Ureter (tissue), 1 donor: ENCODE results near the gene HOXD1. TPM values are rescaled to one million over a fixed set of nuclear protein-coding genes. Genes with fewer than 3 reads are reported as not detected.

ENCODE experiments used
- DNase-seq: peaks from one replicate; pipeline ENCODE4 v3.0.0-alpha.2; 2020; ENCODE audit warnings: low spot score
- total RNA-seq: library from RNA; stranded (reverse); gene quantifications from one replicate; pipeline ENCODE4 v1.2.4, GENCODE V29; 2023
- donor health status: DM: yes; HTN: yes; CAD: no.

Gene HOXD1
- 11.1 TPM for total RNA-seq

DNA sequence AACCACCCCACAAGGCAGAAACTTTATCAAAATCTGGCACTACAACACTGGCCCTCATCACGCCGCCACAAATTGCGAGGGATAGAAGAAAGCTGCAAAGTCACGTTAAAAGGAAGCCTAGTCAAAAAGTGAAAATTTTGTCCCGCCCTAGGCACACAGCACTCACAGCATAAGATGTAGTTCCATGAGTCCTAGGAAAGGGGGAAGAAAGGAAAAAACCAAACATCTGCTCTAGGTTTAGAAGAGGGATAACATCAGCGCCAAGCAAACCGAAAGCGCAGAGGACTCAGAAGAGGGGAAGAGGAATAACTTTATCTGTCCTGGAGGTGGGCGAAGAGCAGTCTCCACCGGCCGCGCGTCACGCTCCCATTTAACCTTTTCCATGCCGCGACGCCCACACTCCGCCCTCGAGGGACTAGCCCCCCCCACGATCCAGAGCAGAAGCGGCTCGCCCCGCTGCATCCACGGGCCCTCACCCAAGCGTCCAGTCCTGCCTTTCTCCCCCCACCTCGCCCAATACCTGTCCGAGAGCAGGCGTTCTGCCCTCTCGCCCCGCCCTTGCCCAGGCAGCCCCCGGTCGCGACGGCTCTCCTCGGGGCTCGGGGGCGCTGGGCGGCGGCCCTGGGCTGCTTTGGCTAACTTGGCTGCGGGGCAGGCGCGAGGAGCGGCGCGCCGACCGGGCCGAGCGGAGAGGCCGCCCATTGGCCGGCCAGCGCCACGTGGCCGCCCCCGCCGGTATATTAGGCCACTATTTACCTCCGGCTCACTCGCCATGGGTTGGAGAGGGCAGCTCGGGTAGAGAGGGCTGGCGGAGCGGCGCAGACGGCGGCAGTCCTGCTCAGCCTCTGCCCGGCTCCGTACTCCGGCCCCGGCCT is at the start of gene HOXD1:
Gene HOXD1 (plus strand): TSS at position 770 of the 875 bp plus-strand sequence. CDS start 134 bp downstream, outside the sequence.
- peak; percentile 76 for DNase-seq

DNA sequence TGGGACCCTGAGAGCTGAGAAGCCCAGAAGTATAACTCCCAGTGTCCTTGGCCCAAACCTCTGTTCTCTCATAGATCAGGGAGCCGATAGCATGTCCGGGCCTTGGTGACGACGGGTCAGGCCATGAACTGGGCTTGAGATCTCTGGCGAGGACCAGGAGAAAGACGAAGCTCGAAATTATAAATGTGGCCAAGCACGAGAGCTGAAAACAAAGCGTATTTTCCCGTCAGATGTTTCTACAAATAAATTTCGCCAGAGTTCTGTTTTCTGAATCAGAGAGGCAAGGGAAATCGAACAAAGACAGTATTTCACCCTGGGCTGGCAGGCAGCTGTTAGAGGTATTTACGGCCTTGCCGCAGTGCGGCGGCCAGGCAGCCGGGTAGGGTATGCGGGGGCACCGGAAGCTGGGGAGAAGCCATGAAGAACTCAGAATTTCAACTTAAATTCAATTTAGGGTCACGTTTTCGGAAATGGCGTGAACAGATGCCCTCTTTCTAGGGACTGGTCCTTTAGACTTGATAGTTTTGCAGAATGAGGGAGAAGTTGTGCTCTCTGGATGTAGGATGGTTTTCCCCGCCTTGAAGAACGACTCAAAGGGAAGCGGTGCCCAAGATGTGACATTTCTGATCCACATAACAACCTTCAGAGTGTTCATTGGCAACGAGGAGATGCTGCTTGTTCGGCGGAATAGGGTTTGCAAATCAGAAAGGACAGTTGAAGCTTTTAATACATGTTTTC is 49.4 kb upstream of the HOXD1 start:
- DNase-seq: peak; percentile 42

DNA sequence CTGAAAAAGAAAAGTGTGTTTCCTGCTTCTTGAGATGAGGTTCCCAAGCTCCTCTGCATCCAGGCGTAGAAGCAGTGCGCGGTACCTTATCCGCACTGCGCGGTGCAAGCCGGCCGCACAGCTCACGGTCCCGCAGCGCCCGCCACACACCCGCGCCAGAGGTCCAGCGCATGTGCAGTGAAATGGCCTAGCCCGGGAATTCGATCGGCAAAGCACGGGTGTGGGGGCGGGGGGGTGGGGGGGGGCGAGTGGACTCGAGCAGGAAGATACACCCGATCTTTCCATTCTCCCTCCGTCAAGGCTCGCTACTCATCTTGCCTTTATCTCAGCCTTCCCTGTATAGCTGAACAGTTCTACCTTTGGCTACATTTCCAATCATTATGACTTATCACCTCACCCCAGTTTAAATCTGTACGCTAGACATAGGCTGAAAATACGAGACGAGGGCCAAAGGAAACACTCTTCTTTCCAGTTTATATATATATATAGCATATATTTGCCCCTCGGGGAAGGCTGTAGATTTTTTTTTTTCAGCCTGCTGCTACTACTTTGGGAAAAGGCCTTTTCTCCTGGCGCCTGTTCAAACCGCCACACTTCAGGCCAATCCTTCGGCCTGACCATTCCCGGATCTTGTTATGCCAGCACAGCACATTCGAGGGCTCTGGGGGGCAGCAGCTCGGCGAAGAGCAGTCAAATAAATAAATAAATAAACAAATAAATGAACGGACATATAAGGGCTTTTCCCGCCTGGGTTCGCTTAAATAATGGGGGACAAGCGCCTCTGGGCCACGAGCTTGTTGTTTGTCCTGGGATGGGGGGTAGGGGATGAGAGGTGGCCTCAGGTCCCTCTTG is 48.6 kb upstream of the HOXD1 start:
- peak; percentile 50 for DNase-seq

DNA sequence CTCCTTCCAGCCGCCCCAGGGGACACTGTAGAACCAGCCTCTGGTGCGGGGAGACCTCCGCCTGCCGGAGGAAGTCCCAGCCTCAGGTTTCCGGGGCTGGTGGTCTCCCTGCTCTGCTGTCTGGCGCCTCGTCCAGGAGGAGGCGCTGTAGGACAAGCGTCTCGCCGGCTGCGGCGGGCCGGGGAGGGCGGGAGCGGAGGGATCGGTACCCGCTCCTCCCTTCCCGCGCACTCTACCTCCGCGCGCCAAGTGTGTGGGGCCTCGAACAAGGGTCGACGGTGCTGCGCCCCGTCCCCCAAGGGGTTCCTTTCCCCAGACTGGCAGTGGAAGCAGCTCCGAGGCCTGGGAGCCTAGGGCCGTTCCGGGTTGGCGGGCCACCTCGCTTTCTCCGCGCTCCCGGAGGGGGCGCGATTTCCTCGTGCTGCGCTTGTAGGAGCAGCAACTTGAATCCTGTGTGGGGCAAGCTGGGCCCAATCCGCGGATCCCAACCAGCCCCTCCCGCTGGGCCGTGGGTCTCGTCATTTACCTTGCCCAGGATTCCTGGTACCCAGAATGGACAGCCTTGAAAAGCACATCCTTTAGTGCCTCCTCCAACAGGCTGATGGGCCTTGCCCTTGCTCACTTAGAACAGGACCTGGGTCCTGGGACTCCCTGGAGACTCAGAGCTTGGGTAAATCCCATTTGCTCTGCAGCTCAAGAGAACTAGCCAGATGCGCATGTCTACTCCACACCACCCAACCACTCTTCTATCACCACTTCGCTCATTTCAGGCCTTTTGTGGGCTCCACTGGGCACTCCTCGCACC is 47.8 kb upstream of the HOXD1 start:
- peak; percentile 83 for DNase-seq

DNA sequence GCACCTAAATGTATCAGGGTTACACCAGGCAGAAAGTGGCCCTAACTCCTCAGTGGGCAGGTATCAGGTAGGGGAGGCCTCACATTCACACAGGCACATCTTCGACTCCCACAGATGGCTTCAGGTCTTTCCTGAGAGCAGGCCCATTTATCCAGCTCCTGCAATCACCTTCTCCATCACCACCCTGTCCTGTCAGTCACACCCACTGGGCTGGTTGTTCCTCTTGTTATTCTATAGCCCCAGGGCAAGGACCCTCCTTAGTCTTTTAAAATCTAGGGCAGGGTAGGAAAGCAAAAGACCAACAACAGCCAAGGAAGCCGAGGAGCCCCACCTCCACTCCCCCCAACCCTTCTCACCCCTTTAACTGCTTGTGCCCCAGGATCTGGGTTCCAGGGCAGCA is 46.2 kb upstream of the HOXD1 start:
- DNase-seq: no peak

DNA sequence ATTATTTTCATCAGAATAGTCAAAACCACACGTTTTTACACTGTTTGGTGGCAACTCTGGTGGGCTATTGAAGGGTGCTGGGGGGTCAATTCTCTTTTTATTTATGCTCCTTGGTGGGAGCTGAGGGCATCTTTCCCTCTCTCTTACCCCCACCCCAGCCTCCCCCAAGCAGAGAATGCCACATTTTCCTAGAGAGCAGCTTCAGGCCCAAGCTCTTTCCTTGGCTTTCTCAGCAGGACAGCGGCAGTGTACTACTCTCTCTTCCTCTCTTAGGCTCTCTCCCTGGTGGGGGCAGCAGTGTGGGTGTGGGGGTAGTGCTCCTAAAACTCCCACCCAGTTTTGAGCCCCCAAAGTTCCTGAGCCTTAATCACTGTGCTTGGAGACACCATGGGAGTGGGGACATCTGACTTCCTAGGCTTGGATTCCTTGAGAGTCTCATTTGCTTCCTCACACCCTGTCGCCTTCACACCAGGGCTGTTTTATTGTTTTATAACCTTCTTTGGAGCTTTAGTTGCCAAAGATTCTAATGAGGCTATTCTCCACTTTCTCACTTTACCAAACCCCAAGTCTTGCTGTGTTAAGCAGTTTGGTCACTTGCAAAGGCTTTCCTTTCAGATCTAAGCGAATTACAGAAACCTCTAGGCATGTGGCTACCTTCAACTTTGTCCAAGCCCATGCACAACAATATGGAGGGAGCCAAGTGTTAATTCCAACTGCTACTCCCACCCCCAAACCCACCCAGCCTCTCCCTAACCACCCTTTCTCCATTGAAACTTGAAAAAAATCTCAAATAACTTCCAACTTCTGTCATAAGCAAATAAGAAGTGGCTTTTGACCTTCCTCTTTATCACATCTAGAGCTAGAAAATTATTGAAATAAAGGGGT is 43.1 kb upstream of the HOXD1 start:
- no peak for DNase-seq

DNA sequence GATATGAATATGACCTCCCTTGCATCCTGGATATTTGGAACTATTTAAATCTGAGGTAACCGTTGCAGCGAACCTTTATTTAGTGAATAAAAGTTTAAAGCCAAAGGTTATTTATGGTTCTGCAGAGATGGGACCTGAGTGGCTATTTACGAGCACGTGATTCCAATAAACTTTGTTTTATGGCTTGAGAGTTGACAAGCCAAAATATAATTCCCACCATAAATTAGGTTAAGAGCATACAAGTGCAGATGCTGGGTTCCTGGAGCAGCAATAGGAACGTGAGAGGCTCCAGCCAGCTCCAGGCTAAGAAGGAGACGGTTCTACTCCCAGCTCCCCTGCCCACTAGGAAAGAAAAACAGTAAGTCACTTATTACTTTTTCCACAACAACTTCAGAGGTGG is 42.4 kb upstream of the HOXD1 start:
- DNase-seq: no peak

DNA sequence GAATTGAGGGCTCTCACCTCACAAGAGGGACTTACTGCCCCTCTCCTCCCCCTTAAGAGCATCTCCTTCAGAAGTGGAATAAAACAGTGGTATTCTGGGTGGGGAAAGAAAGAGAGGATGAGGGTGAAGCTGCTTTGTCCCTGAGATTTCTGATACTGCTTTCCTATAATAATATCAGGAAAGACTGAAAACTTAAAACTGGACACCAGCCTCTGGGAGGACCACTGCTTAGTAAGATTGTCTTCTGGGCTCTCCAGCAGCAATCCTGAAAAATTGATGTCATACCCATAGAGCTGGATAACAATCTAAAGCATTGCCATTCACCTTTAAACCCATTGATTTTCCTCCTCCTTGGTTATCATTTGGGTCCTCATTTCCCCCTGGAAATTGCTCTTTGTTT is 41.8 kb upstream of the HOXD1 start:
- DNase-seq: no peak

DNA sequence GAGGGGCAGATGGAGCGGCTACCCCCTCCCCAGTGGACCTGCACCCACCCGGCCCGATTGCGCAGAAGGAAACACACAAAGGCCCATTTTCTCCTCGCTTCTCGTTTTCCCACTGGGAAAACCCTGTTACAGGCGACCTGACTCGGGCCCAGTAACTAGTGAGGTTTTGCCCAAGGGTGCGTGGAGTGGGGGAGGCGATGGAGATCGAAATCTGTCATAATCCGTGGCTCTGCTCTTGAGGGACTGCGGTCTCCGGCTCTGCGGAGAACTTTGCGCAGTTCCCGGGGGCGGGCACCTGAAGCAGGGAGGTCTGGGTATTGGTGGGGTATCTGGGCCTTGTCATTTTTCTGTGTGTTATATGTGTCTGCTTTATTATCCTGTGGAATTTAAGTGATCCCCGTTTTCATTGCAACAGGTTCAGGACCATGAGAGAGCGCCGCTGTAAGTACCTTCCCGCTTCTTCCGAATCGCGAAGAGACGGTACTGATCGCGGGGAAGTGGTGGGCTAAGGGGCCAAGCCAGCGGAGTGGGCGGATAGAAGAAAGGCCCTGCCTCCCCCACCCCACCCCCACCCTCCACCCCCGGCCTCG is 41.2 kb upstream of the HOXD1 start:
- DNase-seq: no peak

DNA sequence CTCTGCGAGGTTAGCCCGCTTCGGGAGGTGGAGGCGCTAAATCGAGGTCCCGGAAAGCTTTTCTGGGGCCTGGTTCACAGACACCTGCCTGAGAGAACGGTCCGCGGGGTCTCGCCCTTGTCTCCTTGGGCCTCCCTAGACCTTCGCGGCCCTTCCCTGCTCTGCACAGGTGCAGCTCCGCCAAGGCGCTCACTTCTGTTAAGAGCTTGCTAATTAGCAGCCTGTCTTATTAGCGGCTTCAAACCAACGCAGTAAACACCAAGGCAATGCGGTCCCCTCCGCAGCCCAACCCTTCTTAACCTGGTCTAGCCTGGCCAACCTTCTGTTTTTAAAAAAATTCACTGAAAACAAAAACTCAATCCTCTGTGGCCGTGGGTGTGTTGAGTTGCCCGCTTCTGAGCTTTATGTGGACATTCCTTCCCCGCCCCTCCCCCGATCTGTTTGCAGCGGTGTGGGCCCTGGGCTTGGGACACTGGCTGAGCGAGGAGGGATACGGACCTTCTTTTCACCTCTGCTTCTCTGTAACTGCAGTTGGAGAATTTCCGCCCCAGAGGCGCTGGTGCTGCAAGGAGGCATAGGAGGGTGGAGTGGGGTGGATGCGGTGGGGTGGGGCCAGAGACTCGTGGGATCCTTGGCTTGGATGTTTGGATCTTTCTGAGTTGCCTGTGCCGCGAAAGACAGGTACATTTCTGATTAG is 40.5 kb upstream of the HOXD1 start:
- peak; percentile 70 for DNase-seq

DNA sequence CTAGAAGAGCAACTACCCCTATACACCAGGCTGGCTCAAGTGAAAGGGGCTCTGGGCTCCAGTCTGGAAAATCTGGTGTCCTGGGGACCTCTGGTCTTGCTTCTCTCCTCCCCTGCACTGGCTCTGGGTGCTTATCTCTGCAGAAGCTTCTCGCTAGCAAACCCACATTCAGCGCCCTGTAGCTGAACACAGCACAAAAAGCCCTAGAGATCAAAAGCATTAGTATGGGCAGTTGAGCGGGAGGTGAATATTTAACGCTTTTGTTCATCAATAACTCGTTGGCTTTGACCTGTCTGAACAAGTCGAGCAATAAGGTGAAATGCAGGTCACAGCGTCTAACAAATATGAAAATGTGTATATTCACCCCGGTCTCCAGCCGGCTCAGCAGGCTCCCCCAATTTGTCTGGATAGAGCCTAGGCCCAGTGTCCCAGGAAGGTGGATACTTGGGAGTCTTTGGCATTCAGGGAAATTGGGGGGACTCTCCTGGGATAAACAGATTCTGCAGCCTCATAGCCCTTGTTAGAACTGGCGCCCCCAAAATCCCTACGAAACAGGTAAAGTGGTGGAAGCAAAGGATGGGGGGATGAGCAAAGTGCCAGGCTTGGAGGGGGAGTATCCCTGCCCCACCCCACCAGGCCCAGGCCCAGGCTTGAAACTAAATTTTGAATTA is 39.6 kb upstream of the HOXD1 start:
- peak; percentile 39 for DNase-seq

DNA sequence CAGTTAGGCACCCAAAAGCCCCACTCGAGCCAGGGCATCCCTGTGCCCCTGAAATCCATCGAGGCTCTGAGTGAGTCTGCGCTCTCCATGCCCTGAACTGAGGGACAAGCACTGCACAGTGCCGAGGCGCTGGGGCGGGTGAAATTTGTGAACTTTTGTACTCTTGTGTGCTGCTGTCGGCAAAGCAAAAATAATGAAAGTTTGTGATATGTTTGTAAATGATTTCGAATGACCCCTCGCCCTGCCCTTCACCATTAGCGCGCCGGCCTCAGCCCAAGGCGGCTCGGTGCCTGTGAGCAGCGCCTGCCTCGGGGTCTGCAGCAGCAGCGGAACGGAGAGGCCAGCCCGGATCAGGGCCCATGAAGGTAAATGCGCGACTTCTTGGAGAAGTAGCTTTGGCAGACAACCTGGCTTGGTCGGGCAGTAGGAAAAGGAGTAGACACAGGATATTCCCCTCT is 39.0 kb upstream of the HOXD1 start:
- no peak for DNase-seq

DNA sequence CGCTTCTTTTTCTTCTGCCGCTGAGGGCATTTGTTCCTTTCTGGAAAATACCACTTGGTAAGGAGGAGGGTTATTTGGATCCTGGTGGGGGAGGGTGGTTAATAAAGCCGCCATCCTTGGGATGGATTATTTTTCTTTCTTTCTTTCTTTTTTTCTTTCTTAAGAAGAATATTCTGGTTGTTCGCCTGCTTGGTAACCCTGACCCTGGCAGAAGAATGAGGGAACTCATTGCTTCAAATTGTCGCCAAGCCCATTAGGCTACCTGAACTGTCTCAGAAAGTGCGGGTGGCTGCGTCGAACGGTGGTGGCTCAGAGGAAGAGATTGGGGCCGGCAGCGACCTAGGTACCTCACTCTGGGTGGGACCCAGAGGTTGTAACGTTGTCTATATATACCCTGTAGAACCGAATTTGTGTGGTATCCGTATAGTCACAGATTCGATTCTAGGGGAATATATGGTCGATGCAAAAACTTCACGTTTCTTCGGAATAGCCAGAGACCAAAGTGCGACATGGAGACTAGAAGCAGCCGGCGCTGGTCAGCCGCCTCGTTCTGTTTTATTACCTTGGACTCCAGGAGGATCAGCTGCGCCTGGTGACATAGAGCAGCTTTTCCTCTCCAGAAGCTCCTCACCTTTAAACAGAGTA is 38.4 kb upstream of the HOXD1 start:
- DNase-seq: no peak

DNA sequence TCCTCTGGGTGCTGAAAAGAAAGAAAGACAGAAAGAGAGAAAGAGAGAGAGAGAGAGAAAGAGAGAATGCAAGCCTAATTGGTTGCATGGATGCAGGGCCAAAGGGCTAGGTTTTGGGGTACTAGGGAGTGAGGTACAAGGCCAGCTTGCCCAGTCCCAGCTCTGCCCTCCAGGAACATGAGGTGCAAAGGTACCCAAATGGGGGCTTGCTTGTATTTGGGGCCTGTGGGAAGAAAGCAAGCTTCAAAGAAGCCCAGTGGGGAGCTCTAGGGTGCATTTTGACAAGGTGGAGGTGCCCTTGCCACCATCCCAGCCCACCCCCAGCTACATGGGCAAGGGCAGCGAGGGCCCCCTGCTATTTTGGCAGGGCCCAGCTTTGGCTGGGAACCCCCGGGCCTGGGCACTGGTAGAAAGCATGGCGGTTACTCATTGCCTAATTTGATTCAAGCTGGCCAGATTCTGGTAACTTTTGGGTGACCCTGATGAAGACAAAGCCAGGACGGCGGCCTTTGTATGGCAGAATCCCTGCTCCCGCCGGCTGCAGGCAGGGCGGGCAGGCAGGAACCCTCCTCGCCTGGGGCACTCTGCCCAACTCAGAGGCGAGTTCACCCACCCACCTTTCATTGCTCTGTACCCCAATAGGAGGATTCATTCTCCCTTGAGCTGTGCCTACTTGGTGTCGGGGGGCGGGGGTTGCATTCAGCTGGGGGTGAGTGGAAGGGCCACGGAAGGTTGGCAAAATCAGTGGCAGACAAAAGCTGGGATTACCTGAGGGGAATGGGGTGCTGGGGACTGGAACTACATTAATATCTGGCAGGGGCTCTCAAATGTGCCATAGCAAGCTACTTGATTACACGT is 37.7 kb upstream of the HOXD1 start:
- DNase-seq: no peak

DNA sequence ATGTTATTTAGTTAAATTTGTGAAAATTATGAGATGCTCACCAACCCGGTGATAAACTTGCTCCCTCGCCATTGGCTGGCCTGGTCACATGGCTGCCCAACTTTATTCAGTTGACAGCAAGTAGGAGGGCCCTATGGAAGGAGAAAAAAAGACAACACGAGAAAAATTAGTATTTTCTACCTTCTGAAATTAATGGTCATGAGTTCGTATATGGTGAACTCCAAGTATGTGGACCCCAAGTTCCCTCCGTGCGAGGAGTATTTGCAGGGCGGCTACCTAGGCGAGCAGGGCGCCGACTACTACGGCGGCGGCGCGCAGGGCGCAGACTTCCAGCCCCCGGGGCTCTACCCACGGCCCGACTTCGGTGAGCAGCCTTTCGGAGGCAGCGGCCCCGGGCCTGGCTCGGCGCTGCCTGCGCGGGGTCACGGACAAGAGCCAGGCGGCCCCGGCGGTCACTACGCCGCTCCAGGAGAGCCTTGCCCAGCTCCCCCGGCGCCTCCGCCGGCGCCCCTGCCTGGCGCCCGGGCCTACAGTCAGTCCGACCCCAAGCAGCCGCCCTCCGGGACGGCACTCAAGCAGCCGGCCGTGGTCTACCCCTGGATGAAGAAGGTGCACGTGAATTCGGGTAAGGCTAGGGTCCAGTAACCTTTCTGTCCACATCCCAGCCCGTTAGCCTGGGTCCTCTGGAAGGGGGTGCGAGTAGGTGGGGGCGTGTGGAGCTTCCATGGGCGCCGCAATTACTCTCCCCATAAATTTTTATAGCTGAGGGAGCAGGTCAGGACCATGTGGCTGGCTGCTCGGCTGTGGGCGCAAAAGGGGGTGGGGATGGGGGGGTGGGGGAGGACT is 36.8 kb upstream of the HOXD1 start, which contains the start of gene HOXD4:
Gene HOXD4 (plus strand): TSS at position 109 of the 846 bp plus-strand sequence. CDS start 84 bp downstream, at position 193.
- DNase-seq: no peak
